GM19397 (cell line): ENCODE data around the gene VSX1.

Experiments
- ATAC-seq: cut with Tn5 transposase; IDR thresholded peaks from one replicate; pipeline ENCODE4 v1.9.1; 2021; ENCODE audit warnings: mild to moderate bottlenecking, moderate library complexity; ENCODE audit not compliant: unreplicated experiment

Gene VSX1

GRCh38 chr20:25054995-25055629 lies 26.8 kb downstream of the VSX1 start:
- no peak for ATAC-seq

- ATAC-seq, result no peak
These were observed 27.7 kb downstream of the VSX1 start for GRCh38 chr20:25054096-25054820.

- ATAC-seq, result no peak
These were observed 28.5 kb downstream of the VSX1 start for GRCh38 chr20:25053255-25054031.

DNA sequence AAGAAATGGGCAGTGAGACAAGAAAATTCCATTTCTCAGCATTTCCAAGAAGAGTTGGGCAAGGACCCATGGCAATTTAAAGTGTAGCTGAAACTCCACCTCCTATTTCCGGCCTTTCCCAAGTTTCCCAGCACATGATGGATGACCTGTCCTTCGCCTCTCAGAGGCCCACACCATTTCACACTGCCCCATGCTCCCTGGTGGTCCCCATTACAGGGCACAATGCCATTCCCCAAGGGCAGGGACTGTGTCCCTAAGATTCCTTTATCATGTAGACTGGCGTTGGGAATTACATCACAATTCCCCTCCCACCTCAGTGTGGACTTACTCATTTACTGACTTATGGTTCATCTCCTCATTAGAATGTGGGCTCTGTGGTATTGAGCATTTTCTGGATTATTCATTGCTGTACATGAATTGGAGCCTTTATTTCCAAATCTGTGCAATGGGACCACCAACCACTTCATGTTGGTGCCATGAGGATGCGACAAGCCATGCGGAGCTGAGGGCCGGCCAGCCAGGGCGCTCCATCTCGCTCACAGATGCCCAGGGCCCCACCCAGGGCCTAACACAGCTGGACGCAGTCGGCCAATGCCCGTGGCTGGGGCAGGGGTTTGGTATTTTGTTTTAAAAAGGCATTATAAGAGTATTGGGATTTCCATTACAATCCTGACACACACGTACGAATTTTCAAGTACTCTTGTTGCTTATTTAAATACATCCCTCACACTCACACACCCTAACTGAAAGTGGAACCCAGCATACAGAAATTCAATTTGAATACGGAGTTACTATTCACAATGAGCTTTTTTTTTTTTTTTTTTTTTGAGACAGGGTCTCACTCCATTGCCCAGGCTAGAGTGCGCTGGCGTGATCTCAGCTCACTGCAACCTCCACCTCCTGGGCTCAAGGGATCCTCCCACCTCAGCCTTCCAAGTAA lies 29.4 kb downstream of the VSX1 start:
- no peak for ATAC-seq

GRCh38 chr20:25051386-25052155 lies 30.4 kb downstream of the VSX1 start:
- ATAC-seq, result no peak

DNA sequence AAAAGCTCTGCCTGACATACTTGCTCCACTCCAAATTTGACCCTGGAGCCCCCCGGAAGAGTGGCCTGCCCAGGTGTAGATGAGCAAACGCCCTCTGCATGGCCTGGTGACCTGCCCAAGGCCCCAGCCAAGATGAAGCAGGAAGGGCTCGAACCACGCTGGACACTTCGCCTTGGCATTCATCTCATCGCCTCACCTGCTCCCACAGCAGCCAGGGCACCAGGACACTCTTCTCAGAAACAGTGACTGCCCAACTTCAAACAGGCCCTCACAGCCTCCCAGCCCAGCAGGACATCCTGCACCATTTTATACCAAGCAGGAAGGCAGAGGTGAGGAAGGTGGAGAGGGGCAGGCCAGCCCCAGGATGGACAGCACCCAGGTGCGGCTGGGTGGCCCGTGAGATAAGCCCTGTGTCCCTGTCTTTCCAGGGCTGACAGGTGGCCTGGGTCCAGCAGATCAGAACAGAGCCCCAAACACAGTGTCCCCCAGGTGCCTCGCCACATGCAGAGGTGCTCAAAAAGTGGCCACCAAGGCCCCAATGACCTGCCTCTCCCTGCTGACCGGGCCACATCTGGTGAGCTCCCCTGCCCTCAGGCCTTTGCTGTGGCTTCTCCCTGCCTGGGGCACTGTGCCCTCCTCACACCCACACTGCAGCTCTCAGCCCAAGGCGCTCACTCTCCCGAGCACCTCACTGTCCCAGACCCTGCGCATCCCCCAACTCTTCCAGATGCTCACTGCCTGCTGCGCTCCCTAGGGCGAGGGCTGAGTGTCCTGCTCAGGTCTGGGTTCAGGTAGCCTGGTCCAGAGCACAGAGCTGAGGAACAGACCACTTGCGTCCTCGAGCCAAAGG lies 31.2 kb downstream of the VSX1 start:
- ATAC-seq, result no peak

- no peak for ATAC-seq
These were observed 31.9 kb downstream of the VSX1 start for GRCh38 chr20:25050082-25050481.

GRCh38 chr20:25049261-25050060 lies 32.5 kb downstream of the VSX1 start:
- ATAC-seq, result no peak

DNA sequence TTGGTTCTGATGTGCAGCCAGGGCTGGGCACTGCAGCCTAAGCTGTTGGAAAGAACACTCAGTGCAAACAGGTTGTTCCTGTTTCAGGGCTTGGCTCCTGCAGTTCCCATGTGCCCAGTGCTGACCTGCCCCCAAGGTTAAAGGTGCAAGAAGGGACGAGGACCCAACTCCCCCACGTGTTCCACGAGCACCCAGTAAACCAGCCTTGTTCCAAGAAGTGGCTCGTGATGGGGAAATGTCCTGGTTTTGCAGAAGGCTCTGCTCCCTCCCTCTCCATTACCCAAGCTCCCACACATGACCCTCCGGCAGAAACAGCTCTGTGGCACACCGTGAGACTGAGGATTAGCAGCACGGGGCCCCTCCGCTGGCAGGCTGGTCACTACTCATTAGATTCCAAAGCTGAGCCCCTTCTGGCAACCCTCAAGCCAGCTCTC lies 33.4 kb downstream of the VSX1 start:
- no peak for ATAC-seq

- no peak for ATAC-seq
These were observed 34.2 kb downstream of the VSX1 start for GRCh38 chr20:25047766-25048165.

- ATAC-seq, result no peak
These were observed 34.9 kb downstream of the VSX1 start for GRCh38 chr20:25046736-25047666.

- ATAC-seq, result no peak
These were observed 35.7 kb downstream of the VSX1 start for GRCh38 chr20:25046181-25046641.

DNA sequence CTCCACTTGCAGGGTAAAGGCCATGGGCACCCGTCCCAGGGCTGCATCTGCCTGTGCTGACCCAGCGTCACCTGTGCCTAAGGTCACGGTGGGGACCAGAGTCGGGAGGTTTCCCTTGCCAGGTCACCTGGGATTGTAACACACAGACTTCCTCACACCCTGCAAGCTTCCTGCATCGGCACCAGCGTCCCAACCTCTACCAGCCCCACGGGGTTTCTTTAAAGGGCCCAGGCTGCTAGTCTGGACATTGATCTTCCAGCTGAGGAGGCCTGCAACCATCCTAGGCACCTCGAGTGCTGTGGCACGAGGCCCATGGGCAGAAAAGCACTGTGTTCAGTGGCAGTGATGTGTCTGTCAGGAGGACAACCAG lies 36.6 kb downstream of the VSX1 start:
- ATAC-seq, result no peak

DNA sequence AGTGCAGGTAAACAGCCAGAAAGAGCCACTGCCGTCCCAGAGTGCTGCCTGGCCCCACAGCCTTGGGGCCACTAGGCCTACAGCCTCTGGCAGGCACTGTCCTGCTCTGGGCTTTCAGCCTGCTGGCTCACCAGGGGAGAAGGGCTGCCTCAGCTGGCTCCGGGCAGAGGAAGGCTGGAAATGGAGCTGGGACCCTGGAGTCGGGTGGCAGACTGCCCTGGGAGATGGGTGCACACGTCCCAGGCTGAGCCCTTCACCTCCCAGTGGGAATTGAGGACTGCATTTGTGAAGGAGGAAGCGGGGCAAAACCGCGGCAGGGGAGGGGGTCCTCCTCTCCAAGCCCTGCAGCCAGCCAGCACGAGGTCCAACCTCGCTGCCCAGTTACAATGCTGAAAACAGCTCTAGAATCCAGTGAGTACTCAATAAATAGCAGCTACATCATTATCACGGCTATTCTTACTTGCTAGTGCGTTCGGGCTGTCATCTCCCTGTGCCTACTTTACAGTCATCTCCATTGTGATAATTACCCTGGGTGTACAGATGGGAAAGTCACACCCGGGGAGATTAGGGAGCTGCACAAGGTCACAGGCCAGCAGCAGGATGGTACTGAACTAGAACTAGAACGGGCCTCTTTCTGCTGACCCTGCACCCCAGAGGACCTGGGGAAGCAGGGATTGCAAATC lies 37.1 kb downstream of the VSX1 start:
- ATAC-seq, result no peak

DNA sequence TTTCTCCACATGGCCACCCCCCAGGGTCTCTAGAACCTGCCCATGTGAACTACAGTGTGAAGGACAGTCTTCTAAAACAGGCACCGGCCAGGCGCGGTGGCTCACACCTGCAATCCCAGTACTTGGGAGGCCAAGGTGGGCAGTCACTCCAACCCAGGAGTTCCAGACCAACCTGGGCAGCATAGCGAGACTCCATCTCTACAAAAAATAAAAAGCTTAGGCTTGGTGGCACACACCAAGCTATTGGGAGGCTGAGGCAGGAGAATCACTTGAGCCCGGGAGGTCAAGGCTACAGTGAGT lies 37.7 kb downstream of the VSX1 start:
- ATAC-seq, result no peak

- ATAC-seq, result no peak
These were observed 38.3 kb downstream of the VSX1 start for GRCh38 chr20:25043499-25044260.
